Loucy (cell line): Measurements from ENCODE around the gene CLCN7.

Source experiments
- EZH2phosphoT487 ChIP-seq: fragments of 200-600 bp; IDR thresholded peaks from 2 replicates; pipeline ENCODE4 v1.6.1; 2018; ENCODE audit warnings: antibody characterized with exemption, mild to moderate bottlenecking, moderate library complexity, borderline replicate concordance
- TF ChIP-seq, protein P1 (sequence below): fragments of 200-600 bp; sonication (generic); conservative IDR thresholded peaks from 2 replicates; pipeline ENCODE4 v1.5.1; 2014; ENCODE audit warnings: mild to moderate bottlenecking, antibody characterized with exemption, low read length

- TF ChIP-seq, protein P1, sequence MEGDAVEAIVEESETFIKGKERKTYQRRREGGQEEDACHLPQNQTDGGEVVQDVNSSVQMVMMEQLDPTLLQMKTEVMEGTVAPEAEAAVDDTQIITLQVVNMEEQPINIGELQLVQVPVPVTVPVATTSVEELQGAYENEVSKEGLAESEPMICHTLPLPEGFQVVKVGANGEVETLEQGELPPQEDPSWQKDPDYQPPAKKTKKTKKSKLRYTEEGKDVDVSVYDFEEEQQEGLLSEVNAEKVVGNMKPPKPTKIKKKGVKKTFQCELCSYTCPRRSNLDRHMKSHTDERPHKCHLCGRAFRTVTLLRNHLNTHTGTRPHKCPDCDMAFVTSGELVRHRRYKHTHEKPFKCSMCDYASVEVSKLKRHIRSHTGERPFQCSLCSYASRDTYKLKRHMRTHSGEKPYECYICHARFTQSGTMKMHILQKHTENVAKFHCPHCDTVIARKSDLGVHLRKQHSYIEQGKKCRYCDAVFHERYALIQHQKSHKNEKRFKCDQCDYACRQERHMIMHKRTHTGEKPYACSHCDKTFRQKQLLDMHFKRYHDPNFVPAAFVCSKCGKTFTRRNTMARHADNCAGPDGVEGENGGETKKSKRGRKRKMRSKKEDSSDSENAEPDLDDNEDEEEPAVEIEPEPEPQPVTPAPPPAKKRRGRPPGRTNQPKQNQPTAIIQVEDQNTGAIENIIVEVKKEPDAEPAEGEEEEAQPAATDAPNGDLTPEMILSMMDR: no peak
- no peak for TF ChIP-seq EZH2phosphoT487
Observed at GRCh38 chr16:1431497-1432270, 43.1 kb downstream of the CLCN7 start.
